HG02973 (cell line): ENCODE results near the gene CCN2.
"Not testable (repeated sequence)": the region's sequence is repeated elsewhere in the genome, so short reads cannot be mapped to it uniquely, and the experiment has no call there.

Source experiments
- ATAC-seq: cut with Tn5 transposase; IDR thresholded peaks from one replicate; pipeline ENCODE4 v1.9.1; 2021; ENCODE audit warnings: moderate library complexity; ENCODE audit not compliant: unreplicated experiment

CCN2 gene

GRCh38 chr6:131946404-131946991 lies 4.7 kb downstream of the CCN2 start:
- ATAC-seq = no peak

DNA sequence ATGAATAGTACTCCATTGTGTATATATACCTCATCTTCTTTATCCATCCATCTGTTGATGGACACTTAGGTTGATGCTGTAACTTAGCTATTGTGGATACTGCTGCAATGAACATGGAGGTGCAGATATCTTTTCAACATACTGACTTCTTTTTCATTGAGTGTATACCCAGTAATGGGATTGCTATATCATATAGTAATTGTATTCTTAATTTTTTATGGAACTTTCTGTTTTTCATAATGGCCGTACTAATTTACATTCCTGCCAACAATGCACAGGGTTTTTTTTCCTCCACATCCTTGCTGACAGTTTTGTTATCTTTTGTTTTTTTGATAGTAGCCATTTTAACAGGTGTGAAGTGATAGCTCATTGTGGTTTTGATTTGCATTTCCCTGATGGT lies 5.2 kb downstream of the CCN2 start:
- no peak for ATAC-seq

GRCh38 chr6:131937703-131938631 lies 13.2 kb downstream of the CCN2 start:
- no peak for ATAC-seq

- no peak for ATAC-seq
Measured at GRCh38 chr6:131937226-131937625, 13.9 kb downstream of the CCN2 start.

DNA sequence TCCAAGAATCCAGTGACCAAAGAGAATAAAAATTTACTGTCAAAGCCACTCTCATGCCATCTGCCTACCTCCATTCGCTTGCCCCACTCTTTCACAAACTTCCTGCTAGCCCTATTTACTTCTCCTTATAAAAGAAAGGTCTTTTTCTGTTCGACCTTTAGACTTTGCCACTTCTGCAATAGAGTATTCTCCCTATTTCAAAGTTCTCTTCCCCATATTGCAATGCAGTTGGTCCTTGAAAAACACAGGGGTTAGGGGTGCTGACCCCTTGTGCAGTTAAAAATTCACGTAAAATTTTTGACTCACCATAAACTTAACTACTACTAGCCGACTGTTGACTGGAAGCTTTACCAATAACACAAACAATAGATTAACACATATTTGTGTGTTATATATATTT lies 15.0 kb downstream of the CCN2 start:
- ATAC-seq = no peak

- ATAC-seq = no peak
Measured at GRCh38 chr6:131931063-131931750, 20.0 kb downstream of the CCN2 start.

GRCh38 chr6:131929976-131930375 lies 21.2 kb downstream of the CCN2 start:
- no peak for ATAC-seq

DNA sequence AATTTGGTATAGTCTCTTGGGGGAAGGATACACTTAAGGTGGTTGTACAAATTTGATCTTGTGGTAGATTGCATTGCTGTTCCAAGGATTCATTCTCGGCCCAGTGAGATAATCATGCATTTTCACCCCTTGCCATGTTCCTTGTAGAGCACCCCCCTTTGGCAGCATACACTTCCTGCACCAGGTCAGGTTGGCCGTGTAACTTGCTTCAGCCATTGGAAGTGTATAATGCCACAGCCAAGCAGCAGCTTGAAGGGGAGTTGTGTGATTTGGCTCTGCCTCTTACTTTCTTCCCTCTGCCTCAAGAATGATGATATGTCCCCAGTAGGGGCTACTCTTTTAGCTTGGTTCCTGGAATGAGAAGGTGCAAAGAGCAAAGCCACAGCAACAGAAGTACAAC lies 21.9 kb downstream of the CCN2 start:
- ATAC-seq = no peak

DNA sequence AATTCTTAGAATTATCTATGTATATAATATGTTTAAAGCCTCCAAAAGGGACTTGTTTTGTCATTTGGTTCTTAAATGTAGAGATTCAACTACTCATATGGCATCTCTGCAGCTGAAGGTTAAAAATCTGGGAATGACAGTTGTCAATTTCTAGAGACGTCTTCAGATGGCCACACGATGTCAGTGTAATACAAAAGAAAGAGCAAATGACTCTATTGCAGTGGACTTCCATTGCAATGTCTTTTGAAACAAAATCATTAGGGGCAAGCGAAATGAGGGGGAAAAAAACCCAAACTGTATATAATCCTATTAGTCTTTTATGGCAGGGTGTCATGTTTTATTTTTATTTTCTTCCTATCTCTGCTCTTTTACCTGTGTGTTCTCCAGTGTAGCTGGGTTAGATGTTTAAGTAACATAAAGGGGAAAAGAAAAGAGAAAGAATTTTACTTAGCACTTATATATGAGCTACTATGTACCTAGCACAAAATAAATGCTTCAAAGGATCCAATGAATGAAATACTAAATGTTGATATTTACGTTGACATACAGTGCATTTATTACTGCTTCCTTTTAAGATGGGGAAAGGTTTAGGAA lies 26.2 kb downstream of the CCN2 start:
- ATAC-seq = no peak

GRCh38 chr6:131923356-131923755 lies 27.8 kb downstream of the CCN2 start:
- peak; percentile 62 for ATAC-seq

- ATAC-seq = no peak
Measured at GRCh38 chr6:131920656-131921055, 30.5 kb downstream of the CCN2 start.

DNA sequence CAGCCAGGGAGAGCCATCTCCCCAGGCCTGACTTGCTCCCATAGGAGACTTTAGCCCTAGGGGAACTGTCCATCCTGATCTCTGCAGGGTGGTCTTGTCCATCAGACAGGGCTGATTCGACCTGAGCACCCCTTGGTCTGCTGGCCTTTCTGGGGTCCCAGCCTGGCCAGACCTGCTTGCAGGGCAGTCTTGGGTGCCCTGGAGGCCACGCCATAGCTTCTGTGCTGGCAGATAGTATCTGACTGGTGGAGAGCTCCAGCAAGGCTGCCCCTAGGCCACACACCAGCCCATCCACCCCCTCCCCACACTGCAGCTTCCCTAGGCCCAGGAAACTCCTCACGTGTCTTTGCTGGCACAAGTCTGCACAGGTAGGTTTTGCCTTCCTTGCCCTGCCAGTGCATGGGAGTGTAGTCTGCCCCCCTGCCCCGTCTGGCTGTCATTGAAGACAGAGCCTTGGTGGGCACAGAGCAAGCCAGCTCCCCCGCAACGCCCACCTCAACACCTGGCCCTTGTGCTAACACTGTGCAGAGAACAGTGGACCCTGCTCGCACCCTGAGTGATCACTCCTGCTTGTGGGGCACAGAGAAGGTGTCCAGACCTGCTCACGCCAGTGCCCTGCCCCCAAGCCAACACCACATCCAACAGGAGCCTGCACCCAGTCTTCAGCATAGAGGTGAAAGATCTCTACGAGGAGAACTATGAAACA lies 32.4 kb downstream of the CCN2 start:
- ATAC-seq = no peak

DNA sequence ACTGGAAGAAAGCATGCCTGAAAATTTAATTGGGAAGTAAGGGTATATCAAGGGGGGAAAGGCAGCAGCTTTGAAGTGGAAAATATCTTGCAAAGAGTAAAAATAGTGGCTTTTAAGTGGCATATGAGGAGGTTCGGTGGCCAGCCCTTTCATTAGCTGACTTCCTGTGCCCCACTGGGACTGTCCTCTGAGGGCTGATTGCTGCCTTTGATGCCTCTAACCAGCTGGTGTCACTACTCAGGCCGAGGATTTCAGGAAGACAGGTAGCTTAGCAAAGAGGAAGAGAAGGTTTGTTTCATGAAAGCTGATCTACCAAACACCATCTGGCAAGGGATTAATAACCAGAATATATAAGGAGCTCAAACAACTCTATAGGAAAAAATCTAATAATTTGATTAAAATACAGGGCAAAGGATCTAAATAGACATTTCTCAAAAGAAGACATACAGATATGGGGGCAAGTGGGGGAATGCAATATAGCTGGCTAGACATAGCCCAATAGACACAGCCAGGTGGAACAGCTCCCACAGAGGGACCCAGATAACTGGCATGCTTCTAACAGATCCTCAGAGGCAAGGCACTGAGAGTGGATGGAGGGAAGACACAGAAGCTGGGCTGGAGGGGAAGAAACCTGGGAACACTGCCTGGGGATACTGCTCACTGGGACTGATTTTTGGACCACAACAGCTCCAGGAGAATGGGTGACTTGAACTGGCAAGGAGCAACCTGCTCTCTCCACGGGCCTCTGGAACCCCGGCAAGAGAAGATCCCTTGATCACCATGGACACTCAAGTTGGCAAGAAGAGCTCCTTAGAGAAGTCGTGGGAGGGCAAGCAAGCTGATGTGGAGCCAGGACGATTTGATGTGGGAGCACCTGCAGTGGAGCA lies 33.2 kb downstream of the CCN2 start:
- no peak for ATAC-seq

GRCh38 chr6:131917318-131917717 lies 33.9 kb downstream of the CCN2 start:
- ATAC-seq = no peak

DNA sequence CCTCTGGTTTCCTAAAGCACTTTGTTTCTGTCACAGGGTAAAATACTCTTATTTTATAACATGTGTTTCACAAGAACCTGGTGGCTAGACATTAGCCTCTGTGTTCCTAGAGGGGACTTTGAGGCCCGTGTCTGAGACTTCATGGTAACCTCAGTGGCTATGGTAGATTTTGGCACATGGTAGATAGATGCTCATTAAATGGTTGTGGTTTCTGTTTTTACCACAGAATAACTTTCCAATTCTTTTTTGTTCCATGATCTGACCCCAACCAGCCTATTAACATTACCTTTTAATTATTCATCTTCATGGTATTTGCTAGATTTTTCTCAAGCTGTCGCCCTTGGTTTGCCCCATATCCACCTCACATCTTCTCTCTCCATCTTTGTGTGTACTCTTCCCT lies 34.3 kb downstream of the CCN2 start:
- ATAC-seq = no peak

- not testable (repeated sequence) for ATAC-seq
Measured at GRCh38 chr6:131916091-131916796, 34.9 kb downstream of the CCN2 start.

DNA sequence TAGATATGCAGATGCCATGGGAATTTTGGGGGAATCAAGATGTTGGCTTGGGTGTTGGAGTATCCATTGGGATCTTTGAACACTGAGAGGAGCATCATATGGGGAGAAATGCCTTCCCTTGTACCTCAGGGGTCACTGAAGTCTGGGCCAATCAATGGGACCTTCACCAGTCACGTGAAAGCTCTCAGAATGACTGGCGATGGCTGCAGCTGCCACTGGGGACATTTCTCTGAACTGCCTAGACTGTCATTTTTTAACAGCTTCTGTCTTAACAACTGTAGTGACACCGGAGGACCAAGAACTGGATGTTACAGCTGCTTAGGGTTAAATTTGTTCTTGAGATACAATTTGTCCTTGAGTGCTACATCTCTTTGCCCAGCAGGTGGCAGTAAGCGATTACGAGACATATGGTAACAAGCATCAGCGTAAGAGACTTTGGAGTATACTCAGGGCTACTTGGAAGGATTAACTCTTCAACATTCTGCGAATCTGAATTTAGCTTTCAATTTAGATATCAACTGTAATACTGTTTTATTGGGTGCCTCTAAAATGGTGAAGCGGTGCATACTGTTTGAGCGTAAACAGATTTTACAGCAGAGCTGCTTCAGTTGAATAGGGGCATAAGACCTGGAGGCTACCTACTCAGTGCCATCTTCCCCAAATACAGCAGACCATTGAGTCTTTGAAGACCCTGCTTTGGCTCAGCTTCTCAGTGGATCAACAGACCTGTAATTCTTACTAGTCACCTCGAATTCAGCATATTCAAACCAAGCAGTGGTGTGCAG lies 36.0 kb downstream of the CCN2 start:
- ATAC-seq = peak; percentile 79

- ATAC-seq = no peak
Measured at GRCh38 chr6:131914234-131914633, 36.9 kb downstream of the CCN2 start.
